Measurements from ENCODE around the gene PCBP3.
"Not testable (repeated sequence)": the region's sequence is repeated elsewhere in the genome, so short reads cannot be mapped to it uniquely, and the experiment has no call there.

PCBP3 gene

DNA sequence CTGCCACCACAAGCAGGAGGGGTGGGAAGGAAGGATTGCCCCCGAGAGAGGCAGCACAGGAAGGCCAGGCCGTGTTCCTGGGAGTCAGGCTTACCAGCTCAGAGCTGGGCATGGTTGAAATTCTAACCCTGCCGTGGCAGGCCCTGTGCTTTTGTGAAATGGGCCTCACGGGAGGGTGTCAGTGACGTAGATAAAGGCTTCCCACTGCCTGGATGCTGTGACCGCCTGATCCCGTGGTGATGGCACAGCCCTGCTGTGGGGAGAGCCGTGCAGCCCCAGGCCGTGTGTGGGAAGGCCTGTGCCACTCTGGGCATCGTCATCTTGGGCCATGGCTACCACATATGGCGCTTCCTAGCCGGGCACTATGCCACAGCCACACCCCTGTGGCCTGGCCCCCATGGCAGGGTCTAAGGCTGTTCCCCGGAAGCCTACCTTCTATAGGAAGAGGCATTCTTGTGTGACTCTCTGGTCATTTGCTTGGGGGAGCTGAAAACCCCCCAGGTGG, 161.3 kb downstream of the PCBP3 start:
- Histone ChIP-seq H3K4me3 (ENCODE audit: low read depth, low read length) (no peak overlapping the region), H3K9me3 (ENCODE audit: severe bottlenecking) (peaks cover 3% of the 10 kb centered on the region), H3K27me3 (ENCODE audit: insufficient read depth, low read depth, severe bottlenecking) (no peaks in the 10 kb centered on the region), H3K36me3 (no peaks in the 10 kb centered on the region), H3K27ac (no peak overlapping the region)
- TF ChIP-seq, protein P1, sequence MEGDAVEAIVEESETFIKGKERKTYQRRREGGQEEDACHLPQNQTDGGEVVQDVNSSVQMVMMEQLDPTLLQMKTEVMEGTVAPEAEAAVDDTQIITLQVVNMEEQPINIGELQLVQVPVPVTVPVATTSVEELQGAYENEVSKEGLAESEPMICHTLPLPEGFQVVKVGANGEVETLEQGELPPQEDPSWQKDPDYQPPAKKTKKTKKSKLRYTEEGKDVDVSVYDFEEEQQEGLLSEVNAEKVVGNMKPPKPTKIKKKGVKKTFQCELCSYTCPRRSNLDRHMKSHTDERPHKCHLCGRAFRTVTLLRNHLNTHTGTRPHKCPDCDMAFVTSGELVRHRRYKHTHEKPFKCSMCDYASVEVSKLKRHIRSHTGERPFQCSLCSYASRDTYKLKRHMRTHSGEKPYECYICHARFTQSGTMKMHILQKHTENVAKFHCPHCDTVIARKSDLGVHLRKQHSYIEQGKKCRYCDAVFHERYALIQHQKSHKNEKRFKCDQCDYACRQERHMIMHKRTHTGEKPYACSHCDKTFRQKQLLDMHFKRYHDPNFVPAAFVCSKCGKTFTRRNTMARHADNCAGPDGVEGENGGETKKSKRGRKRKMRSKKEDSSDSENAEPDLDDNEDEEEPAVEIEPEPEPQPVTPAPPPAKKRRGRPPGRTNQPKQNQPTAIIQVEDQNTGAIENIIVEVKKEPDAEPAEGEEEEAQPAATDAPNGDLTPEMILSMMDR (IDR thresholded peaks at IDR 0.05; ENCODE audit: low read depth, low read length): no peak
- no peak for DNase-seq

DNA sequence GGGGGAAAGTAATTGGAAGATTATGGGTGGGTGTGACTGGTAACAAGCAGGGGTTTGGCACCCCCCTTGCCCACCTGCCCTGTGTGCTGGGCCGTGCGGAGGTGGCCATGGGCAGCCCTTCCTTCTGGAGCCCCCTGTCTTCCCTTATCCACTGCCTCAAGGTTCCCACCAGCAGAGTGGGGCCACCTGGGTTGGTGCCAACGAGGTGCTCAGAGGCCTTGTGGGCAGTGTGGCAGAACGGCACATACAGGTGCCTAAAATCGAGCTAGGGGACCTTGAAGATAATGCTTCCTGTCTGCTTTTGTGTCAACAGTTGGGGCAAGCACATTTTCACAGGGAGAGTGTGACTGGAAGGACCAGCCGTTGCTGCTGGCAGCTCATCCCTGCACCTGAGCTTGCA, 161.8 kb downstream of the PCBP3 start:
- DNase-seq: no peak
- H3K4me3 ChIP-seq (ENCODE audit: low read depth, low read length): no peak overlapping the region
- no peaks in the 10 kb centered on the region for H3K36me3 ChIP-seq
- H3K27me3 ChIP-seq (ENCODE audit: insufficient read depth, low read depth, severe bottlenecking): no peaks in the 10 kb centered on the region
- no peak overlapping the region for H3K27ac ChIP-seq
- TF ChIP-seq, protein P1 (IDR thresholded peaks at IDR 0.05; ENCODE audit: low read depth, low read length): no peak
- peaks cover 3% of the 10 kb centered on the region for H3K9me3 ChIP-seq (ENCODE audit: severe bottlenecking)

DNA sequence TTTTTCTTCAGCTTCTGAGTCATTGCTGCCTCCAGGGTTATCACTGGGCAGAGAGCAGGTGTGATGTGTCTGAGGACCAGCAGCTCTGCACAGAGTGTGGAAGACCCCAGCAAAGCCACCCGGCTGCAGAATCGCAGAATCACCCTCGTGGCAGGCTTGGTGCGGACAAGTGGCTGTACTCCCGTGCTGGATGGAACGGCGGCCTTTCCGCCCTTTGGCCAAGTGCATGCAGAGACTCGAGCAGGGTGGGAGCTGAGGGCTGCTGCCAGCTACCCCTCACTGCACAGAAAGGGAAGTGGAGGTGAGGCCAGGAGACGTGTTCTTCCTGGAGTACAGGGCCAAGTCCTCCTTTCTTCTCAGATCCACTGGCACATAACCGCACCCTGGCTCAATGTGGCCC, 162.5 kb downstream of the PCBP3 start:
- Histone ChIP-seq H3K36me3 (no peaks in the 10 kb centered on the region), H3K27ac (no peak overlapping the region), H3K4me3 (ENCODE audit: low read depth, low read length) (no peak overlapping the region), H3K9me3 (ENCODE audit: severe bottlenecking) (peaks cover 3% of the 10 kb centered on the region), H3K27me3 (ENCODE audit: insufficient read depth, low read depth, severe bottlenecking) (no peaks in the 10 kb centered on the region)
- DNase-seq: no peak
- TF ChIP-seq, protein P1 (IDR thresholded peaks at IDR 0.05; ENCODE audit: low read depth, low read length): no peak

DNA sequence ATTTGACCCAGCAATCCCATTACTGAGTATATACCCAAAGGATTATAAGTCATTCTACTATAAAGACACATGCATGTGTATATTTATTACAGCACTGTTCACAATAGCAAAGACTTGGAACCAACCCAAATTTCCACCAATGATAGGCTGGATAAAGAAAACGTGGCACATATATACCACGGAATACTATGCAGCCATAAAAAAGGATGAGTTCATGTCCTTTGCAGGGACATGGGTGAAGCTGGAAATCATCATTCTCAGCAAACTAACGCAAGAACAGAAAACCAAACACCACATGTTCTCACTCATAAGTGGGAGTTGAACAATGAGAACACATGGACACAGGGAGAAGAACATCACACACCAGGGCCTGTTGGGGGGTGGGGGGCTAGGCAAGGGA, 165.1 kb downstream of the PCBP3 start:
- H3K27ac ChIP-seq; H3K27me3 ChIP-seq (ENCODE audit: insufficient read depth, low read depth, severe bottlenecking); DNase-seq; H3K4me3 ChIP-seq (ENCODE audit: low read depth, low read length); H3K36me3 ChIP-seq; H3K9me3 ChIP-seq (ENCODE audit: severe bottlenecking): not testable (repeated sequence)

DNA sequence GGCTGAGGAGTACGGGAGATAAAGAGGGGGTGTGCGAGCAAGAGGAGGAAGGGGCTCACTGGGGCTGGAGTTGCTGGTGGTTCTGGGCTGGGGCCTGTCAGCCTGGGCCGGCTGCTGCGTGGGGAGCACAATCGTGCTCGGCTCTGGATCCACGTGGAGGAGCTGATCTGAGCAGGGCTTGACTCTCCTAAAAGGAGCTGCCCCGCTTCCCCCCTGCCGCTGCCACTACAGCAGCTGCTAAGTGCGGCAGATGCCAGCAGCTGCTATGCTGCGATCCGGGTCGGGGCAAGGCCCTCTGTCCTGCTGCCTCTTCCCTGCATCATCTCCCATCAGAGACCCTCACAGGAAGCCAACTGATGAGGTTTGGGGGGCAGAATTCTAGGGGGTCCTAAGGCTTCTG, 165.9 kb downstream of the PCBP3 start:
- Histone ChIP-seq H3K27ac (no peak overlapping the region), H3K36me3 (no peaks in the 10 kb centered on the region), H3K27me3 (ENCODE audit: insufficient read depth, low read depth, severe bottlenecking) (no peaks in the 10 kb centered on the region), H3K9me3 (ENCODE audit: severe bottlenecking) (peaks cover 8% of the 10 kb centered on the region), H3K4me3 (ENCODE audit: low read depth, low read length) (no peak overlapping the region)
- TF ChIP-seq, protein P1 (IDR thresholded peaks at IDR 0.05; ENCODE audit: low read depth, low read length): no peak
- no peak for DNase-seq

DNA sequence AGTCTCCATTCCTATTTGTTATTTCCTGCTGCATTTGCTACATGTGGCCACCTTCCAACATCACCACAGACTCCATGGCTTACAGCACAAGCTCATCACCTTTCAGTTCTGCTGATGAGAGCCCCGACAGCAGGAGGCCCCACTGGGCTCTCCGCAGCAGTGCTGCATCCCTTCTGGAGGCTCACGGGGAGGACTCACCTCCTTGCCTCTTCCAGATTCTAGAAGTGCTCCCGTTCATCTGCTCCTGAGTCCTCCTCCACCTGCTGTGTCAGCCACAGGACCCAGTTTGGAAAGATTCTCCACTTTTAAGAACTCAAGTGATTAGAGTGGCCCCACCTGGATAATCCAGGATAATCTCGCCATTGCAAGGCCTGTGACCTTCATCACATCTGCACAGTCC, 167.6 kb downstream of the PCBP3 start:
- TF ChIP-seq, protein P1 (IDR thresholded peaks at IDR 0.05; ENCODE audit: low read depth, low read length): peak; percentile 40
- Histone ChIP-seq H3K36me3 (no peaks in the 10 kb centered on the region), H3K27ac (no peak overlapping the region; the same call in 1 of the 2 replicates), H3K9me3 (ENCODE audit: severe bottlenecking) (peaks cover 8% of the 10 kb centered on the region), H3K27me3 (ENCODE audit: insufficient read depth, low read depth, severe bottlenecking) (no peaks in the 10 kb centered on the region), H3K4me3 (ENCODE audit: low read depth, low read length) (no peak overlapping the region)
- DNase-seq: peak; percentile 83

DNA sequence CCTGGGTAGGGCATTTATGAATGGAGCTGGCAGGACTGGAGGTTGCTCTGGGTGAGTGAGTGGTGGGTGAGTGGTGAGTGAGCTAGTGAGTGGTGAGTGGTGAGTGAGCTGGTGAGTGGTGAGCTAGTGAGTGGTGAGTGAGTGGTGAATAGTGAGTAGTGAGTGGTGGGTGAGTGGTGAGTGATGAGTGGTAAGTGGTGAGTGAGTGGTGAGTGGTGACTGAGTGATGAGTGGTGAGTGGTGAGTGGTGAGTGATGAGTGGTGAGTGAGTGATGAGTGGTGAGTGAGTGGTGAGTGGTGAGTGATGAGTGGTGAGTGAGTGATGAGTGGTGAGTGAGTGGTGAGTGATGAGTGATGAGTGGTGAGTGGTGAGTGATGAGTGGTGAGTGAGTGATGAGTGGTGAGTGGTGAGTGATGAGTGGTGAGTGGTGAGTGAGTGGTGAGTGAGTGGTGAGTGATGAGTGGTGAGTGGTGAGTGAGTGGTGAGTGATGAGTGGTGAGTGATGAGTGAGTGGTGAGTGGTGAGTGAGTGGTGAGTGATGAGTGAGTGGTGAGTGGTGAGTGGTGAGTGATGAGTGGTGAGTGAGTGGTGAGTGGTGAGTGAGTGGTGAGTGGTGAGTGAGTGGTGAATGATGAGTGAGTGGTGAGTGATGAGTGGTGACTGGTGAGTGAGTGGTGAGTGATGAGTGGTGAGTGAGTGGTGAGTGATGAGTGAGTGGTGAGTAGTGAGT, 170.8 kb downstream of the PCBP3 start:
- H3K9me3 ChIP-seq (ENCODE audit: severe bottlenecking); H3K36me3 ChIP-seq; H3K4me3 ChIP-seq (ENCODE audit: low read depth, low read length); H3K27ac ChIP-seq; DNase-seq; H3K27me3 ChIP-seq (ENCODE audit: insufficient read depth, low read depth, severe bottlenecking): not testable (repeated sequence)

DNA sequence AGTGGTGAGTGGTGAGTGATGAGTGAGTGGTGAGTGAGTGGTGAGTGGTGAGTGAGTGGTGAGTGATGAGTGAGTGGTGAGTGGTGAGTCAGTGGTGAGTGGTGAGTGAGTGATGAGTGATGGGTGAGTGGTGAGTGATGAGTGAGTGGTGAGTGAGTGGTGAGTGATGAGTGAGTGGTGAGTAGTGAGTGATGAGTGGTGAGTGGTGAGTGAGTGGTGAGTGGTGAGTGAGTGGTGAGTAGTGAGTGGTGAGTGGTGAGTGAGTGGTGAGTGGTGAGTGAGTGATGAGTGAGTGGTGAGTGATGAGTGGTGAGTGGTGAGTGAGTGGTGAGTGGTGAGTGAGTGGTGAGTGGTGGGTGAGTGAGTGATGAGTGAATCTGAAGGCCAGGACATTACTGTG, 172.3 kb downstream of the PCBP3 start:
- not testable (repeated sequence) for H3K27ac ChIP-seq

More for the DNA sequence above, 172.3 kb downstream of the PCBP3 start:
- H3K36me3 ChIP-seq; H3K9me3 ChIP-seq (ENCODE audit: severe bottlenecking); H3K4me3 ChIP-seq (ENCODE audit: low read depth, low read length); DNase-seq; H3K27me3 ChIP-seq (ENCODE audit: insufficient read depth, low read depth, severe bottlenecking): not testable (repeated sequence)

Measured in WERI-Rb-1 (cell line).